Motor neuron (in vitro differentiated cells): ENCODE results near the gene NTN4. TPM values are rescaled to one million over a fixed set of nuclear protein-coding genes. Genes with fewer than 3 reads are reported as not detected.
"Not testable (repeated sequence)": the region's sequence is repeated elsewhere in the genome, so short reads cannot be mapped to it uniquely, and the experiment has no call there.

Source experiments
- ATAC-seq, 8 experiments: fragments of 200-7000 bp; cut with Tn5 transposase; replicated peaks in 6 of 8; 2 replicates each; pipeline ENCODE4 v1.8.0; 2021; ENCODE audit warnings: mild to moderate bottlenecking in 8 of 8, moderate library complexity in 8 of 8
- H3K27ac ChIP-seq, 2 donors: fragments of 250-450 bp; sonication (Bioruptor Pico); 2 replicates each; pipeline ENCODE4 v1.9.0; 2021; ENCODE audit warnings: antibody characterized with exemption in 2 of 2, mild to moderate bottlenecking in 2 of 2, moderate library complexity in 1 of 2
- H3K4me1 ChIP-seq, 2 donors: fragments of 250-450 bp; sonication (Bioruptor Pico); replicated peaks in 1 of 2; 2 replicates each; pipeline ENCODE4 v1.6.1; 2021; ENCODE audit warnings: antibody characterized with exemption in 2 of 2, mild to moderate bottlenecking in 2 of 2, moderate library complexity in 1 of 2
- H3K4me3 ChIP-seq, 5 donors: fragments of 250-450 bp; sonication (Bioruptor Pico); 2 replicates each; pipeline ENCODE4 v1.9.0; 2021; ENCODE audit warnings: antibody characterized with exemption in 5 of 5, mild to moderate bottlenecking in 5 of 5, moderate library complexity in 4 of 5
- WGBS, 10 experiments: fragments of 450-650 bp; shearing (Covaris generic); methylation state at CpG; one replicate each; pipeline ENCODE4 v1.0.0; 2022; 5-methylcytosine and 5-hydroxymethylcytosine counted together
- in situ Hi-C, 9 experiments: fragments of 400-800 bp; cut with MboI; loops; one replicate each; pipeline ENCODE4 v1.15.0; 2021; ENCODE audit warnings: low sequenced_read_pairs in 9 of 9, low pct_unique_long_range_greater_than_20kb in 2 of 9; ENCODE audit not compliant: unreplicated experiment in 9 of 9
- total RNA-seq, 8 experiments: library from RNA; unstranded; fragments of 300-600 nt; gene quantifications; 2 replicates each; pipeline versions ENCODE4 v1.2.3 to v1.2.4, GENCODE V29; 2022

The NTN4 gene
- total RNA-seq, 8 experiments from 2014 or later, result 4.3 to 50.8 (median 8.7) TPM

DNA sequence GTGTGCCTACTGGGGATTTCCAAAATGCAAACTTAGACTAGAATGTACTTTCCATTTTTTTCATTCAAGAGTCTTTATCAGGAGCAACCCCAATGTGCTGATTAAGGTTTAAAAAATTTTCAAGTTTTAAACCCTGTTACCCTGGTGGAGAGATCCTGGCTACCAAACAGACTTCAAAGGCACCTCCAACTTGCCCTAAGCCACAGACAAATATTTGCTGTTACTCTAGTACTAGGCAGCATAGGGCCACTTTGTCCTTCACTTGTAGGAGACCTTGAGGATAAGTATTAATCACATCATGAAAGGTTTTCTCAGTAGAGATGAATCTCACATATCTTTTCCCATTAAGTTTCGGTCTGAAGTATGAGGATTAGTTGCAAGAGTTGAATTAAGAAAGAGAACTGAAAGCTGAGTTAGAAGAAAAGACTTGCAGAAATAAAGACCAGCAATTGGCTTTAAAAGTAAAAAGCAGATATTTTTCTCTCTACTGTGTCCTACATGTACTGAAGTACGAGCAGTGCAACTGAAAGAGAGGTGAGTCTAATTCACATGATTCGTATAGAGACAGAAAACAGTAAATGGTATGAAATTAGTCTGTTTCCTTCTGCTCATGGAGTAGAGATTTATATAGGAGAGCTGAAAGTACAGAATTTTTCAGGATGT is 28.3 kb downstream of the NTN4 start:
- no peak overlapping the region for H3K4me3 ChIP-seq
- no peak for ATAC-seq
- in situ Hi-C loops, result no loop called here
- H3K4me1 ChIP-seq, result no peaks in the 10 kb centered on the region
- WGBS, 10 experiments, result 60 to 100% (median 89%) methylated on average over 1 to 3 of the region's 3 CpGs
- no peak overlapping the region for H3K27ac ChIP-seq

DNA sequence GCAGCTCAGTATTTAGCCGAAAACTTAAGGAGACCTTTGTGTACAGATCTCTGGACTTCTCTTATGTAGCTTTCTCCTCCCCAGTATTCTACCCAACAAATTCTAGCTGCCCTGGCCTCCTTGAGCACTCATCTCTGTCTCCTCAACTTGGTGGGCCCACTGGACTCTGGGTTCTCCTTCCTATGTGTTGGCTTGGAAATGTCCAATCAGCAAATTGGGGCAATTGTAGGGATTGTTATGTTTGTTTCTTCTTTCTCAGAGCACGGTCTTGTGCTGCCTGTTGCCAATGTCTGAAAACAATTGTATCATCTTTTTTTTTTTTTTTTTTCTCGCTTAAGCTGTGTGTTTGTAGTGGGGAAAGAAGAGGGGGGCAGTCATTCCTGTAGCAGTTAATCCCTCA is 30.2 kb downstream of the NTN4 start:
- 50 to 100% (median 94%) methylated on average over 1 to 3 of the region's 3 CpGs; no CpG with 5 or more reads in 2 of the 10 experiments for WGBS, 10 experiments
- Histone ChIP-seq H3K27ac (no peak overlapping the region), H3K4me3 (no peak overlapping the region), H3K4me1 (no peaks in the 10 kb centered on the region)
- in situ Hi-C loops, result no loop called here
- ATAC-seq, result no peak

DNA sequence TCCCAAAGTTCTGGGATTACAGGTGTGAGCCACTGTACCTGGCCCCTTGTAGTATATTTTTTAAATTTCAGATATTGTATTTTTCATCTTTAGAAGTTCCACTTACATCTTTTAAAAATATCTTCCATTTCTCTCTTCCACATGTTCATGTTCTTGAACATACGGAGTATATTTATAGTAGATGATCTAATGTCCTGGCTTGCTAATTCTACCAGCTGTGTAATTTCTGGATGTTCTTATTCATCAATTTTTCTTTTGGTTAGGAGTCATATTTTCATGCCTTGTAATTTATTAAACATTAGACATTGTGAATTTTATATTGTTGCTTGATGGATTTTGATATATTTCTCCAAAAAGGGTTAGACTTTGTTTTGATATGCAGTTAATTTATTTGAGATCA is 30.8 kb downstream of the NTN4 start:
- Histone ChIP-seq H3K27ac (no peak overlapping the region), H3K4me3 (no peak overlapping the region), H3K4me1 (no peaks in the 10 kb centered on the region)
- in situ Hi-C loops, result no loop called here
- no peak for ATAC-seq
- WGBS, 10 experiments, result 0 to 46% (median 6%) methylated on average over 1 of the region's 1 CpG; no CpG with 5 or more reads in 2 of the 10 experiments

DNA sequence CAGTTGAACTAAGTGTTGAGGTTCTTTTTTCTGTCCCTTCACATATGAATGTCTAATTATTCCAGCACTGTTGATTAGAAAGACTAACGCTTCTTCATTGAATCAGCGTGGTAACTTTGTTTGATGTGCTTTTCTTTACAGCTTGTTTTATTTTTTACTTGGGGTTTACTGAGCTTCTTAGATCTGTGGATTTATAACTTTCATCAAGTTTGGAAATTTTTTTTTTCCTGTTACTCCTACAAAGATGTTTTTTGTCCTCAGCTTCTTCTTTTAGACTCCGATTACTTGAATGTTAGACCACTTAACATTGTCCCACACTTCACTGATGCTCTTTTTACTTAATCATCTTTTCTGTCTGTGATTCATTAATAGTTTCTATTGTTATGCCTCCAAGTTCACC is 31.5 kb downstream of the NTN4 start:
- Histone ChIP-seq H3K4me1 (no peaks in the 10 kb centered on the region), H3K27ac (no peak overlapping the region), H3K4me3 (no peak overlapping the region)
- no peak for ATAC-seq
- 46 to 100% (median 90%) methylated on average over 1 to 3 of the region's 3 CpGs for WGBS, 10 experiments
- in situ Hi-C loops, result no loop called here

DNA sequence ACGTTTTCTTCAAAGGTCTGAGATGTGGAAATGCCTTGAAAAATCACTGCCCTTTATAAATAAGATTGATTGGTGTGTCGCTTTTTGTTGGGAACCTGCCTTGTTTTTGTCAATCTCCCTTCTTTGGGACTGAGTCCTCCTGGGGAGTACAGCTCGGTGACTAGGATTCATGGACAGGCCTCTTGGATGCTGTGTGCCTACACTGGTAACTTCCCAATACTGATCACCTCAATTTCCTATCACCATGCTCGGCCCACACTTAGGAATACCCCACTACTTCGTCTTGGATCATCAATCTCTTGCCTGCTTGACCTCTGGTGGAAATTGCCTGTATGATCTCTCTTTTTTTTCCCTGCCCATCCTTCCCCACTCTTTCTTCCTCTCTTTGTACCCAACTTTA is 34.2 kb downstream of the NTN4 start:
- Histone ChIP-seq H3K27ac (no peak overlapping the region), H3K4me1 (peaks cover 0 to 3% of the 10 kb centered on the region in 2 donors), H3K4me3 (no peak overlapping the region)
- in situ Hi-C loops, result no loop called here
- 67 to 100% (median 85%) methylated on average over 1 to 4 of the region's 5 CpGs; no CpG with 5 or more reads in 1 of the 10 experiments for WGBS, 10 experiments
- no peak for ATAC-seq

DNA sequence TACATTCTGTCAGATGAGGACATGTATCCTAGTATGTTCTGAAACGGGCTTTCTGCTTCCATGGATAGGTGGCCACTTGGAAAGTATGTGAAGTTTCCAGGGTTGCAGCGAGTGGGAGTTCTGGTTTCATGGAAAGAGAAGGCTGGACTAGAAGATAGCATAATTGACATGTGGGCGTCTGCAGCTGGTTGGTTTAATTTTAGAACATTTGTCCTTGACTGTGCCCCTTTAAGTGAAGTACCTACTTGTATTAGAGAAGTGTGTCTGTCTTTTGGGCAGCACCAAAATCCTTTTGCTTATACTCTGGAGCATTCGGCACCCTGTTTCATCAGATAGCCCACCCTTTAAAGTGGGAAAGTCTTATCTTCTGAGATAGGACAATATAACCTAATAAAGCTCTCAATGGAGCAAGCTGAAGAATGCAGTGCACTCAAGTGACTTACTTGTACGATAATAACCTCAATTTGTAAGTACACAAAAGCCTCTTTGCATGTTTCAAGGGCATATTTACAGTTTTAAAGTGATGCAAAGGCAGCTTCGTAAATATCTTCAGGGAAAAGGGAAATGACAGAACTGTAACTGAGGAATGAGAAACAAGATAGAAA is 35.2 kb downstream of the NTN4 start:
- no peak for ATAC-seq
- Histone ChIP-seq H3K4me3 (no peak overlapping the region), H3K27ac (no peak overlapping the region), H3K4me1 (peaks cover 0 to 3% of the 10 kb centered on the region in 2 donors)
- WGBS, 10 experiments, result 41 to 82% (median 70%) methylated on average over 2 to 6 of the region's 6 CpGs
- in situ Hi-C loops, result no loop called here

DNA sequence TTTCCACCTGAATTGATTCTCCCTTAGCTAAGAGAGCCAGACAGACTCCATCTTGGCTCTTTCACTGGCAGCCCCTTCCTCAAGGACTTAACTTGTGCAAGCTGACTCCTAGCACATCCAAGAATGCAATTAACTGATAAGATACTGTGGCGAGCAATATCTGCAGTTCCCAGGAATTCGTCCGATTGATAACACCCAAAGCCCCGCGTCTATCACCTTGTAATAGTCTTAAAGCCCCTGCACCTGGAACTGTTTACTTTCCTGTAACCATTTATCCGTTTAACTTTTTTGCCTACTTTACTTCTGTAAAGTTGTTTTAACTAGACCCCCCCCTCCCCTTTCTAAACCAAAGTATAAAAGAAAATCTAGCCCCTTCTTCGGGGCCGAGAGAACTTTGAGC is 44.5 kb downstream of the NTN4 start:
- in situ Hi-C loops, H3K4me1 ChIP-seq, ATAC-seq, H3K4me3 ChIP-seq, H3K27ac ChIP-seq: not testable (repeated sequence)
- 86% methylated on average over 2 of the region's 8 CpGs; no CpG with 5 or more reads in 9 of the 10 experiments for WGBS, 10 experiments

DNA sequence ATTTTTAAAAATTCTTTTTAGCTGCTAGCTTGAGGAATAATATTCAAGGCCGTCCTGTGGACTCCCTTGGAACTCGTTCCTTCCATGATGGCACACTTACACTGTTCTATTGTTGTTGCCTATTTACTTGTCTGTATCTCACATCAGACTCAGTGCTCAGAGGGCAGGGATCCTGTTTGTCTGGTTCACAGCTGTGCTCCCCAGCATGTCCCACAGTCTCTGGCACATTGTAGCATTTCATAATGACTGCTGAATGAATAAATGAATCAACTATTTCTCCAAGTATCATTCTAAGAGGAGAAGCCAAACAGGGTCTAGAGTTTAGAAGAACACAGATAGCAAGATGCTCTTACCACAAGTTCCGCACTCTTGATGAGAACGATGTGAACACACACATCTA is 48.0 kb downstream of the NTN4 start:
- ATAC-seq, result peak in 1 of 8 experiments; percentile 32
- no peaks in the 10 kb centered on the region for H3K4me1 ChIP-seq
- in situ Hi-C loops, result no loop called here
- no peak overlapping the region for H3K27ac ChIP-seq
- 10 to 95% (median 68%) methylated on average over 2 to 4 of the region's 4 CpGs; no CpG with 5 or more reads in 1 of the 10 experiments for WGBS, 10 experiments
- no peak overlapping the region for H3K4me3 ChIP-seq

DNA sequence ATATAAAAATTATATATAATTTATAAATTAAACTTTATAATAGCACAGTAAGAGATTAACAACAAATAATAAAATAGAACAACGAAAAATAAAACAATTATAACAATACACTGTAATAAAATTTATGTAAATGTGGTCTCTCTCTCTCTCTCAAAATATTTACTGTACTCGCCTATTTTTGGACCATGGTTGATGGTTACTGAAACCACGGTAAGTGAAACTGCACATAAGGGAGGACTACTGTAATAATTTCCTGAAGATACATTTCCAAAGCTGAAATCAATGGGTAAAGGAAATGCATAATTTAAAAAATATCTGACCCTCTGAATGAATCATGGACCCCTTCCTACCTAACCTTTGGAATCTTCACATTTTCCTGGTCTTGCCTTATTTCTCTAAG is 48.9 kb downstream of the NTN4 start:
- in situ Hi-C loops, result no loop called here

DNA sequence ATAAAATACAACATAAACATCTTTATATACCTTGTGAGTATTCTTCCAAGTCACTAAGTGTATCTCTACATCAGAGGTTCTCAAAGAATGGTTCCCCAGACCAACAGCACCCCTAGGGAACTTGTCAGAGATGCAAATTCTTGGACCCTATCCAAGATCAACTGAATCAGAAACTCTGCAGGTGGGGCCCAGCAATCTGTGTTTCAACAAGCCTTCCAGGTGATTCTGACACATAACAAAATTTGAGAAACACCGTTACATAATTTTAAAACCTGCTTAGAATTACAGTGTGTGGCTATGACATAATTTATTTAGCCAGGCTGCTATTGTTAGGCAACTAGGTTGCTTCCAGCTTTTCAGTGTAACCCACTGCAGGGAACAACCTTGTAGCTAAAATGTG is 49.8 kb downstream of the NTN4 start:
- WGBS, 10 experiments, result 60 to 100% (median 89%) methylated on average over 1 of the region's 1 CpG; no CpG with 5 or more reads in 3 of the 10 experiments
- ATAC-seq, result no peak
- no peaks in the 10 kb centered on the region for H3K4me1 ChIP-seq
- H3K27ac ChIP-seq, result no peak overlapping the region
- no peak overlapping the region for H3K4me3 ChIP-seq
- in situ Hi-C loops, result no loop called here

More for the DNA sequence above, 48.9 kb downstream of the NTN4 start:
- Histone ChIP-seq H3K27ac (no peak overlapping the region), H3K4me3 (no peak overlapping the region), H3K4me1 (no peaks in the 10 kb centered on the region)
- 57 to 100% (median 85%) methylated on average over 1 to 3 of the region's 3 CpGs for WGBS, 10 experiments
- no peak for ATAC-seq

DNA sequence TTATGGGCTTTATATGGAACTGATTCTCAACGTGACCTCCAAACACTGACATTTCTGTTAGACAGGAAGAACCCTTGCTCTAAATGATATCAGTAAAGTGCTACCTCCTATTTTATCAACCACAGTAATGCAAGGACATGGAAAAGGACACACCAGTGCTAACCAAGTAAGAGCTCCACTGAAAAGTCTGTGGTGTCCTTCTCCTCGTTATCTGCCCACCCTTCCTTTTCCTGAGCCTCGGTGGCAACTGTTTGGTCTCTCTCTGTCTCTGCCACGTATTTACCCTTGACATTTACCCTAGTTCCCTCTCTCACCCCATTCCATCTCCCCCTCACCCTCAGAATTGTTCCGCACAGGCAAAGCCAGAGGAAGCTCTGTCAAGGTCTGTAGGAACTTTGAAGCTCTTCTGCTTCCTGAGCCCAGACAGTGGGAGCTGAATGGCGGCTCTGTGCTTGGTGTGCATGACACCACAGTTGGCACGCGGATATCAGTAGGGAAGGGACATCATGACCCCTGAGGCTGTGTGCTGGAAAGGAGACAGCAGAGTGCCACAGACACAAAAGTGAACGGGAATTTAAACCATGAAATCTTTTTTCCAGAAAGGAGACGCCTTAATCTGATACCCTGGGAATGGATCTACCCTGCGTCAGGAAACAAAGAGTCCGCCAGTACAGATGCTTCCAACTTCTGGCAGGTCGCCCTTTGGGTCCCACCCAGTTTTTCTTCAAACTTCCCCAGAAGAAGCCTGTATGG is 50.8 kb downstream of the NTN4 start:
- H3K4me3 ChIP-seq, result no peak overlapping the region
- H3K27ac ChIP-seq, result no peak overlapping the region
- 69 to 100% (median 82%) methylated on average over 1 to 10 of the region's 13 CpGs; no CpG with 5 or more reads in 1 of the 10 experiments for WGBS, 10 experiments
- ATAC-seq, result no peak
- in situ Hi-C loops, result no loop called here
- H3K4me1 ChIP-seq, result no peaks in the 10 kb centered on the region

DNA sequence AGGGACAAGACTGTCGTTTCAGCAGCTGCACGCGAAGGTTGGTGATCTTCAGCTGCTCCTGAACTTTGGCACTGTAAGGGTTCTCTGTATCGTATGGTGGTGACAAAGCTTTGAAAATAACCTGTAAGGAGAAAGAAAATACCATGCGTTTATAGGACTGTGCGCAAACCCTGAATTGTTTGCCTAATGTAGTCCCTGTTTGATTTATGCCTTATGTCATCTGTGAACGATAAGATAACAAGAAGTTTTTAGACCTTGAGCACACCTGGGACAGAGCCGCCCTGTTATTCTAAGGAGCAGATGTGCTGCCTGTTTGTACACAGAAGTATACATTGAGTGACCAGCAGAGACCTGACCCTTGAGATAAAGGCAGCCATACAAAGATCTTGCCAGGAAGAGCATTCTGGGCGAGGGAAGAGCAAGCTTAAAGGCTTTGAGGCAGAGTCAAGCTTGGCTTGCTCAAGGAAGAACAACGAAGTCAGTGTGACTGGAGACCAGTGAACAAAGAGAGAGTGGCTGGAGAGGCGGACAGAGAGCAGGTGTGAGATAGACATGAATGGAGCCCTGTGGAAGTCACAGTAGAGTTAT is 52.4 kb downstream of the NTN4 start:
- WGBS, 10 experiments, result 40 to 100% (median 79%) methylated on average over 1 to 11 of the region's 11 CpGs
- ATAC-seq, result no peak
- no peak overlapping the region for H3K27ac ChIP-seq
- no peak overlapping the region for H3K4me3 ChIP-seq
- in situ Hi-C loops, result no loop called here
- peaks cover 0 to 7% of the 10 kb centered on the region in 2 donors for H3K4me1 ChIP-seq

DNA sequence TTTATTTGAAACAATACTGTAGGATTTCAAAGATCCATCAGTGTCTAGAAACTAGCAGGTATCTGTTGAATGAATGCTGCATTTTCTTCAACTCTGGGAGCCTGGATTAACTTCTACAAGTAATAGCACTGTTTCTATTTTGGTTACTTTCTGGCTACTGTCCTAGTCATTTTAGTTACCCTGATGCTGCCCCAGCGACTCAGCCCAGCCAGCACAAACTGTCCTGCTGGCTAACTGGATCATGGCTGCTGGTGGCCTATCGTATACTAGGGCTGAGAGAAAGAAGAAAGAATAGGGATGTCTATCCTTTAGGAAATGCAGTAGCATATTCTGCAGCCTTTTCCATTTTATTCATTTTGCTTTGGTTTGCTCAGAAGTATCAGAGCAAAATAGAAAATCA is 53.9 kb downstream of the NTN4 start:
- H3K4me3 ChIP-seq, result no peak overlapping the region
- no peak overlapping the region for H3K27ac ChIP-seq
- in situ Hi-C loops, result no loop called here
- no peak for ATAC-seq
- H3K4me1 ChIP-seq, result peaks cover 0 to 16% of the 10 kb centered on the region in 2 donors
- 44 to 100% (median 92%) methylated on average over 1 to 2 of the region's 2 CpGs; no CpG with 5 or more reads in 4 of the 10 experiments for WGBS, 10 experiments
